ENCODE data around the gene HYI.

HYI gene

DNA sequence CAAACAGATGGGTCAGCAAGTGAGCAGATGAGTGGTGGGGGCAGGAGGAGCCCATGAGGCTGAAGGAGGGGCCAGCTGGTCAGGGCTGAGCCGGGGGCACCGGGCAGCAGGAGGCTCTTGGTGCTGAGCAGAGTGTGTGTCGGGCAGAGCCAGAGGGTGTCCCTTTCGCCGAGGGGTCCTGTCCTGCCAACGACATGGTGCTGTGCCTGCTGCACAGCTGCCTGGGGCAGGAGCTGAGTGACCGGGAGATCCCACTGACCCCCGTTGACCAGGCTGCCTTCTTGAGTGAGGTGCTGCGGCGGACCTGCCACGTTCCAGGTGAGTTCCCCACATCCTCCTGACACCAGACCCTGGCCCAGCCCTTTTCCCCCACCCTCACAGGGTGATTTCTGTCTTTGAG is 27.5 kb downstream of the HYI start:
- no peak overlapping the region for H3K4me3 ChIP-seq (replicated peaks; ENCODE audit: low read depth, low read length)
- TF ChIP-seq, protein P1, sequence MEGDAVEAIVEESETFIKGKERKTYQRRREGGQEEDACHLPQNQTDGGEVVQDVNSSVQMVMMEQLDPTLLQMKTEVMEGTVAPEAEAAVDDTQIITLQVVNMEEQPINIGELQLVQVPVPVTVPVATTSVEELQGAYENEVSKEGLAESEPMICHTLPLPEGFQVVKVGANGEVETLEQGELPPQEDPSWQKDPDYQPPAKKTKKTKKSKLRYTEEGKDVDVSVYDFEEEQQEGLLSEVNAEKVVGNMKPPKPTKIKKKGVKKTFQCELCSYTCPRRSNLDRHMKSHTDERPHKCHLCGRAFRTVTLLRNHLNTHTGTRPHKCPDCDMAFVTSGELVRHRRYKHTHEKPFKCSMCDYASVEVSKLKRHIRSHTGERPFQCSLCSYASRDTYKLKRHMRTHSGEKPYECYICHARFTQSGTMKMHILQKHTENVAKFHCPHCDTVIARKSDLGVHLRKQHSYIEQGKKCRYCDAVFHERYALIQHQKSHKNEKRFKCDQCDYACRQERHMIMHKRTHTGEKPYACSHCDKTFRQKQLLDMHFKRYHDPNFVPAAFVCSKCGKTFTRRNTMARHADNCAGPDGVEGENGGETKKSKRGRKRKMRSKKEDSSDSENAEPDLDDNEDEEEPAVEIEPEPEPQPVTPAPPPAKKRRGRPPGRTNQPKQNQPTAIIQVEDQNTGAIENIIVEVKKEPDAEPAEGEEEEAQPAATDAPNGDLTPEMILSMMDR (IDR thresholded peaks at IDR 0.05; ENCODE audit: low read depth, low read length, missing control alignments): no peak
- DNase-seq (ENCODE audit: extremely low read depth, low read depth): no peak

DNA sequence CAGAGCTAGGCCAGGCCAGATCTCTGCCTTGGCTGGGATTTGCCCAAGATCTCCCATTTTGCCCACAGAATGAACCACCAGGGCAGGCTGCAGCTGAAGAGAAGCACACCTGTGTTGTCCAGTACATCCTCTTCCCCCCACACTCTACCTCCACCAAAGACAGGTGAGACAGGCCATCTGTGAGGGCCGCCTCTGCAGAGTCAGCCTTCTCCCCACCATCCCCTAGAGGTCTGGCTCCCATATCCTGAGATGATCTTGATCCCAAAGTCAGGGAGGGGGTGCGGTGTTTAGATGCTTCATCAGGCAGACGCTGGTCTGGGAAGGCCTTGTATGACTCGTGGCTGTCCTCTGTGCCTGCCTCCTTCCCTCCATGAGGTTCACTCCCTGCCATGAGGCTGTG is 28.7 kb downstream of the HYI start:
- H3K4me3 ChIP-seq (replicated peaks; ENCODE audit: low read depth, low read length): no peak overlapping the region
- TF ChIP-seq, protein P1 (IDR thresholded peaks at IDR 0.05; ENCODE audit: low read depth, low read length, missing control alignments): no peak

DNA sequence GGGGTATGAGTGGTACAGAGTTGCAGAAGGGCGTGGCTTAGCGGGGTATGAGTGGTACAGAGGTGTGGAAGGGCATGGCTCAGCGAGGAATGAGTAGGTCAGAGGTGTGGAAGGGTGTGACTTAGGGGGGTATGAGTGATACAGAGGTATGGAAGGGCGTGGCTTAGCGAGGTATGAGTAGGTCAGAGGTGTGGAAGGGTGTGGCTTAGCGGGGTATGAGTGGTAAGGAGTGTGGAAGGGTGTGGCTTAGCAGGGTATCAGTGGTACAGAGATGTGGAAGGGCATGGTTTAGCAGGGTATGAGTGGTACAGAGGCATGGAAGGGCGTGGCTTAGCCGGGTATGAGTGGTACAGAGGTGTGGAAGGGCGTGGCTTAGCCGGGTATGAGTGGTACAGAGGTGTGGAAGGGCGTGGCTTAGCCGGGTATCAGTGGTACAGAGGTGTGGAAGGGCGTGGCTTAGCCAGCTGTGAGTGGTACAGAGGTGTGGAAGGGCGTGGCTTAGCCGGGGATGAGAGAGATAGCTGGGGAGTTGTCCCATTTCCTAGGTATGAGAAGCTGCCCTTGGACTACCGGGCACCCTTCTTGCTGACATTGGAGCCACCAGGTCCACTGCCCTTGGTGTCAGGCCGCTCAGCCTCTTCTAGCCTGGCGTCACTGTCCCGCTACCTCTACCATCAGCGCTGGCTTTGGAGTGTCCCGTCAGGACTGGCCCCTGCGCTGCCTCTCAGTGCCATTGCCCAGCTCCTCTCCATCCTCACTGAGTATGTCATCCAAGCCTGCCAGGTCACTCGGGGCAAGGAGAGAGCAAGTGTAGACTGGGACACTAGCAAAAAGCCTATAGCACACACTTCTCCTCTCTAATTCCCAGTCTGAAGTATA is 29.8 kb downstream of the HYI start:
- TF ChIP-seq, protein P1 (IDR thresholded peaks at IDR 0.05; ENCODE audit: low read depth, low read length, missing control alignments): no peak
- no peak overlapping the region for H3K4me3 ChIP-seq (replicated peaks; ENCODE audit: low read depth, low read length)
- no peak for DNase-seq (ENCODE audit: extremely low read depth, low read depth)

More for the DNA sequence above, 28.7 kb downstream of the HYI start:
- DNase-seq (ENCODE audit: extremely low read depth, low read depth): no peak

DNA sequence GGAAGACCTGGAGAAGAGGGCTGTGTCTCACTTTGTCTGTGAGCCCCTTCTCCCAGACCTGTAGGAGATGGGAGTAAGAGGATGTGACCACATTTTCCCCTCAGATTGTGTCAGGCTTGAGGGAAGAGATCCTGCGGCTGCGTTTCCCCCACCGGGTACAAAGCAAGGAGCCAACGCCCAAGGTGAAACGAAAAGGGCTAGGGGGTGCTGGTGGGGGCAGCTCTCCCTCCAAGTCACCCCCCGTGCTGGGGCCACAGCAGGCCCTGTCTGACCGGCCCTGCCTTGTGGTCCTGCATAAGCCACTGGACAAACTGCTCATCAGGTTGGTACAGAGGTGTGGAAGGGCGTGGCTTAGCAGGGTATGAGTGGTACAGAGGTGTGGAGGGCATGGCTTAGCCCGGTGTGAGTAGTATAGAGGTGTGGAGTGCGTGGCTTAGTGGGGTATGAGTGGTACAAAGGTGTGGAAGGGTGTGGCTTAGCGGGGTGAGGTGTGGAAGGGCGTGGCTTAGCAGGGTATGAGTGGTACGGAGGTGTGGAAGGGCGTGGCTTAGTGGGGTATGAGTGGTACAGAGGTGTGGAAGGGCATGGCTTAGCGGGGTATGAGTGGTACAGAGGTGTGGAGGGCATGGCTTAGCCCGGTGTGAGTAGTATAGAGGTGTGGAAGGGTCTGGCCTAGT is 30.6 kb downstream of the HYI start:
- H3K4me3 ChIP-seq (replicated peaks; ENCODE audit: low read depth, low read length): no peak overlapping the region
- TF ChIP-seq, protein P1 (IDR thresholded peaks at IDR 0.05; ENCODE audit: low read depth, low read length, missing control alignments): no peak
- DNase-seq (ENCODE audit: extremely low read depth, low read depth): no peak

DNA sequence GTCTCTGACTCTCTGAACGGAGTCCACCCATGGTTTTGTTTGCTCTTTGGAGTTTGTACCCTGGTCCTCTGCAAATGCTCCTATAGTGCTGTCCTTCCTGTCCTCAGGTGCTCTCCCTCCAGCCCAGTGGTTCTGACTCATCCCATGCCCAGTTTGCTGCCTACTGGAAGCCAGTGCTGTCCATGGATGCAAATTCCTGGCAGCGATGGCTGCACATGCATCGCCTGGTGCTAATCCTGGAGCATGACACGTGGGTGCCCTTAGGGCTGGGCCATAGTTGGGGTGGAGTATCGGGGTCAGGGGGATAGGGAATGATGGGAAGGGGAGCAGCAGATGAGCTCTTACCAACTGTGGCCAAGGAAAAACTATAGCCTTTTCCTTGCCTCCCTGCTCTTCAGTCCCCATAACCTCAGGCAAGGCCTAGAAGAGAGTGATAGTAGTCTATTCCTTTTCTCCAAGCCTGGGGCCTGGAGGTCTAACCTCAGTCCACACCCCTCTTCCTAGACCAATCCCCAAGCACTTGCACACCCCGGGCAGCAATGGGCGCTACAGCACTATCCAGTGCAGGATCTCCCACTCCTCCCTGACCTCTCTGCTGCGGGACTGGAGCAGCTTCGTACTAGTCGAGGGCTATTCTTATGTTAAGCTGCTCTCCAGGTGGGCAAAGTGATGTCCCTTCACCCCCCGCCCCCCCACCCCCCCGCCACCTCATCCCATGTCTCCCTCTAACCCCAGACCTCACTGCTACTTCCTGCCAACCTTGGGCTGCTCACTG is 31.6 kb downstream of the HYI start:
- TF ChIP-seq, protein P1 (IDR thresholded peaks at IDR 0.05; ENCODE audit: low read depth, low read length, missing control alignments): no peak
- H3K4me3 ChIP-seq (replicated peaks; ENCODE audit: low read depth, low read length): no peak overlapping the region

DNA sequence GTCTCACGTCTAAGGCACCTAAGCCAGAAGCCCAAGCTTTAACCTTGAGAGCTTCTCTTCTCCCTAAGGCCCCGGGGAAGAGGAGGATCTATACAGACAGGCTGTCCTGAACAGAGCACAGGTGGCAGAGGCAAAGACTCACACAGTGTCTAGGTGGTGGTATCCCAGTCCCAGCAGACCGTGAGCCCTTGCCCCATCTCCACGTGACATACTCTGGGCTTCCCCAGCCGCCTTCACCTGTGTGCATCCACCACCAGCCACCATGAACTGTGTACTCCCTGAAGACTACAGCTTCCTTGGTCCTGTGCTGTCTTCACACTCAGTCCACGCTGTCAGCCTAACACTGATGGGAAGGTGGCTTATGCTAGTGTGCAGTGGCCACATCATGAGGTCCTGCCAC is 32.3 kb downstream of the HYI start:
- DNase-seq (ENCODE audit: extremely low read depth, low read depth): no peak
- H3K4me3 ChIP-seq (replicated peaks; ENCODE audit: low read depth, low read length): no peak overlapping the region
- TF ChIP-seq, protein P1 (IDR thresholded peaks at IDR 0.05; ENCODE audit: low read depth, low read length, missing control alignments): no peak

More for the DNA sequence above, 31.6 kb downstream of the HYI start:
- no peak for DNase-seq (ENCODE audit: extremely low read depth, low read depth)
